Stimulated activated CD4-positive, alpha-beta T cell treated with anti-CD3 and anti-CD28 coated beads, Interleukin-15, amount 100 ng/mL, for 24 hours (primary cell): Measurements from ENCODE around the gene CFAP221.

Experiments
- DNase-seq: peaks from one replicate; pipeline ENCODE4 v3.0.0-alpha.2; 2020

Gene CFAP221

GRCh38 chr2:119647440-119648169 lies 103.4 kb downstream of the CFAP221 start:
- DNase-seq = no peak

- DNase-seq = no peak
These were observed 105.2 kb downstream of the CFAP221 start for GRCh38 chr2:119649364-119649917.

- DNase-seq = no peak
These were observed 106.0 kb downstream of the CFAP221 start for GRCh38 chr2:119650206-119650605.

- DNase-seq = no peak
These were observed 106.7 kb downstream of the CFAP221 start for GRCh38 chr2:119650846-119651370.

GRCh38 chr2:119657466-119658145 lies 113.4 kb downstream of the CFAP221 start:
- DNase-seq = no peak

- peak; percentile 62 for DNase-seq
These were observed 115.5 kb downstream of the CFAP221 start for GRCh38 chr2:119659601-119660342.

GRCh38 chr2:119660343-119660658 lies 116.1 kb downstream of the CFAP221 start:
- DNase-seq = no peak

- DNase-seq = no peak
These were observed 118.0 kb downstream of the CFAP221 start for GRCh38 chr2:119662297-119662696.

GRCh38 chr2:119668546-119668945 lies 124.3 kb downstream of the CFAP221 start:
- no peak for DNase-seq

- no peak for DNase-seq
These were observed 126.8 kb downstream of the CFAP221 start for GRCh38 chr2:119671016-119671415.

- no peak for DNase-seq
These were observed 127.5 kb downstream of the CFAP221 start for GRCh38 chr2:119671752-119672151.

- no peak for DNase-seq
These were observed 128.1 kb downstream of the CFAP221 start for GRCh38 chr2:119672161-119672862.

- DNase-seq = no peak
These were observed 129.5 kb downstream of the CFAP221 start for GRCh38 chr2:119673796-119674195.

- no peak for DNase-seq
These were observed 130.7 kb downstream of the CFAP221 start for GRCh38 chr2:119674711-119675500.

GRCh38 chr2:119678021-119678656 lies 133.9 kb downstream of the CFAP221 start:
- no peak for DNase-seq

- DNase-seq = no peak
These were observed 135.2 kb downstream of the CFAP221 start for GRCh38 chr2:119679526-119679837.

GRCh38 chr2:119679846-119680245 lies 135.6 kb downstream of the CFAP221 start:
- no peak for DNase-seq

GRCh38 chr2:119680457-119681202 lies 136.4 kb downstream of the CFAP221 start:
- DNase-seq = no peak

GRCh38 chr2:119681203-119681867 lies 137.1 kb downstream of the CFAP221 start:
- no peak for DNase-seq

GRCh38 chr2:119681868-119682220 lies 137.6 kb downstream of the CFAP221 start:
- DNase-seq = no peak
